HL-60/S4 treated with retinoic acid at 250 ng/mL for 4 days and 3 days (cell line): Measurements from ENCODE around the gene FNDC11.

ENCODE experiments used
- in situ Hi-C: fragments of 300-500 bp; cut with MboI; formaldehyde crosslinking; loops from 2 replicates; pipeline ENCODE4 v1.7.0; 2022; ENCODE audit warnings: low sequenced_read_pairs

The FNDC11 gene

GRCh38 chr20:63525185-63525584 lies 28.8 kb upstream of the FNDC11 start:
- in situ Hi-C loops = no loop called here

- in situ Hi-C loops = no loop called here
Observed at GRCh38 chr20:63525971-63526370, 28.0 kb upstream of the FNDC11 start.

GRCh38 chr20:63527184-63527583 lies 26.8 kb upstream of the FNDC11 start:
- in situ Hi-C loops = no loop called here

GRCh38 chr20:63529180-63529860 lies 24.6 kb upstream of the FNDC11 start:
- in situ Hi-C loops = no loop called here

GRCh38 chr20:63529861-63530787 lies 23.8 kb upstream of the FNDC11 start:
- in situ Hi-C loops = no loop called here

- in situ Hi-C loops = no loop called here
Observed at GRCh38 chr20:63530788-63531160, 23.2 kb upstream of the FNDC11 start.

- in situ Hi-C loops = no loop called here
Observed at GRCh38 chr20:63531686-63532448, 22.1 kb upstream of the FNDC11 start.

- in situ Hi-C loops = no loop called here
Observed at GRCh38 chr20:63532449-63532971, 21.4 kb upstream of the FNDC11 start.

GRCh38 chr20:63533388-63533787 lies 20.6 kb upstream of the FNDC11 start:
- in situ Hi-C loops = no loop called here

GRCh38 chr20:63533871-63534393 lies 20.0 kb upstream of the FNDC11 start:
- in situ Hi-C loops = no loop called here

- in situ Hi-C loops = no loop called here
Observed at GRCh38 chr20:63534427-63534830, 19.5 kb upstream of the FNDC11 start.

GRCh38 chr20:63534831-63535651 lies 18.9 kb upstream of the FNDC11 start:
- in situ Hi-C loops = no loop called here

GRCh38 chr20:63536241-63536977 lies 17.6 kb upstream of the FNDC11 start:
- in situ Hi-C loops = no loop called here

- in situ Hi-C loops = no loop called here
Observed at GRCh38 chr20:63536997-63537524, 16.9 kb upstream of the FNDC11 start, which contains the start of gene PTK6. Gene PTK6 (minus strand): TSS chr20:63537376. CDS start chr20:63537314, 62 bp downstream.

GRCh38 chr20:63537525-63538203 lies 16.3 kb upstream of the FNDC11 start:
- in situ Hi-C loops = no loop called here

- in situ Hi-C loops = no loop called here
Observed at GRCh38 chr20:63538204-63539091, 15.5 kb upstream of the FNDC11 start.

GRCh38 chr20:63539092-63539430 lies 14.9 kb upstream of the FNDC11 start:
- in situ Hi-C loops = no loop called here
